MV-4-11 (cell line): Measurements from ENCODE around the gene SMARCD1.
"Not testable (repeated sequence)": the region's sequence is repeated elsewhere in the genome, so short reads cannot be mapped to it uniquely, and the experiment has no call there.

Experiments
- DNase-seq: peaks from one replicate; lab custom pipeline; 2025; lab: John Stamatoyannopoulos, UW

SMARCD1 gene

GRCh38 chr12:50077099-50077498 lies 8.0 kb upstream of the SMARCD1 start:
- no peak for DNase-seq

- no peak for DNase-seq
These were observed 6.9 kb upstream of the SMARCD1 start for GRCh38 chr12:50078281-50078680.

DNA sequence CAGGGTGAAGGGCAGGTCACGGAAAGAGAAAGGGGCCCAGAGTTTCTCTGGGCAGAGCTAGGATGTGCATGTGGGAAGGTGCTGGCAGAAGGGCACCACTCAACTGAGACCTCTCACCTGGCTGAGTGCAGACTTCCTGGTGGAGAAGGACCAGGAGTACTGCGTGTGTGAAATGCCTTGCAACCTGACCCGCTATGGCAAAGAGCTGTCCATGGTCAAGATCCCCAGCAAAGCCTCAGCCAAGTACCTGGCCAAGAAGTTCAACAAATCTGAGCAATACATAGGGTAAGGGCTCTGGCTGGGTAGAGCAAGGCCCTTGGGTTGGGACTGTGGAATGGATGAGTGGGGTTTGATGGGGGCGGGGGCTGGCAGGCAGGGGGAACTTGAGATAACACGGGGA lies 5.4 kb upstream of the SMARCD1 start:
- no peak for DNase-seq

DNA sequence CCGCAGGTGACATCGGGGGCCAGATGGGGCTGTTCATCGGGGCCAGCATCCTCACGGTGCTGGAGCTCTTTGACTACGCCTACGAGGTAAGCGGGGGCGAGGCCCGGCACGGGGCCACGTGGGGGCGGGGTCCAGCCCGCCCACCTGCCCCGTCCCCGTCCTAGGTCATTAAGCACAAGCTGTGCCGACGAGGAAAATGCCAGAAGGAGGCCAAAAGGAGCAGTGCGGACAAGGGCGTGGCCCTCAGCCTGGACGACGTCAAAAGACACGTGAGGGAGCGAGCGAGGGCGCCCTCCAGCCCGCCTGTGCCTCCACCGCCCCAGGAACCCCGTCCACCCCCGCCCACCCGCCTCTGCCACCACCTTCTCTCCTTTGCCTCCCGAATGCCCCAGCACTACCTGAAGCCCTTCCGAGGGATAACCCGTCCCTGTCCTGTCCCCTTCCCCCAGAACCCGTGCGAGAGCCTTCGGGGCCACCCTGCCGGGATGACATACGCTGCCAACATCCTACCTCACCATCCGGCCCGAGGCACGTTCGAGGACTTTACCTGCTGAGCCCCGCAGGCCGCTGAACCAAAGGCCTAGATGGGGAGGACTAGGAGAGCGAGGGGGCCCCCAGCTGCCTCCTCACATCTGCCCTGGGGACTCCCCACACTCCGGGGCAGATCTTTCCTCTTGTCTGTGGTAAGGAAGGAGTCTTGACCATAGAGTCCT lies 3.9 kb upstream of the SMARCD1 start:
- DNase-seq = no peak

- DNase-seq = peak; percentile 10
These were observed 2.5 kb upstream of the SMARCD1 start for GRCh38 chr12:50082644-50083043.

DNA sequence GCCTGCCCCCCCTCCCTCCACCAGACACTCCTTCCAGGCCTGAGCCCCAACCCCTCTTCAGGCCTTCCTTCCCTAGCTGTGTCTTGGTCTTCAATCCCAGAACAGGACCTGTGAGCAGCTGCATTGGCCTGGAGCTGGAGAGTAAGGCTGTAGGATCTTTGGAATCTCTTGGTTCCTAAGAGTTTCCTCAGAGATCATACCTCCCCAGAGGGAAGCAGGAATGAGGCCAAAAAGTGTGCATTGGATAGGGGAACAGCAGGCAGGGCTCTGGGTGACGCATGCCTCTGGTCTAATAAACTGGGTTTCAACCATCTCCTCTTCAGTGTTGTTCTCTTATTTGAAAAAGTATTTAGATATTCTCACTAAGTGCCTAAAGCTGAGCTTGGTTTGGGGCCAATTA lies 1.8 kb upstream of the SMARCD1 start:
- no peak for DNase-seq

DNA sequence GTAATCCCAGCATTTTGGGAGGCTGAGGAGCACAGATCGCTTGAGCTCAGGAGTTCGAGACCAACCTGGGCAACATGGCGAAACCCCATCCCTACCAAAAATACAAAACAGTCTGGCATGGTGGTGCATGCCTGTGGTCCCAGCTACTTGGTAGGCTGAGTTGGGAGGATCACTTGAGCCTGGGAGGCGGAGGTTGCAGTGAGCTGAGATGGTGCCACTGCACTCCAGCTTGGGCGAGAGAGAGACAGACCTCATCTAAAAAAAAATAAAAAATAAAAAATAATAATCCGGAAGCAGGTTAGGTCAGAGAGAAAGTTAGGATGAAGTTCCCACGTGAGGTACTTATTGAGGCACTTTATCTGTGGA lies 750 bp upstream of the SMARCD1 start:
- not testable (repeated sequence) for DNase-seq

DNA sequence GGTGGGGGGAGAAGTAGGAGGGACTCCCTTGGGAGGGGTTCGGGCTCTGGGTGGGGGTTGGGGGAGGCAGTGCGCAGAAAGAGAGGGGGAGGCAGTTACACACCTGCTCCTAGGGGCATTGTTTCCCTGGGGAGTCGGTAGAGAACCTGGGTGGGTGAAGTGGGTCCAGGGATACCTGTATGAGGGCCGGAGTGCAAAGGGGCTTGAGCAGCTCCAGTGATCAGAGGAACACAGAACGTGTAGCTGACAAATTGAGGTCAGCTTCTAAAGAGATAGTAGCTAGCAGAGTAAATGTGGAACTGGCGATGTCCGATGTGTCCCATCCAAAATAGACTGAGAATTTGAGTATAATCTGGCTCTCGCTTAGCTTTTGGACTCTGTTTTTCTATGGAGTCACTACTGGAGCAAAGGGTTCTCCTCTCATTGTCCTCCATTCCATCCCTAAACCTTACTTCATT lies 502 bp downstream of the SMARCD1 start:
- no peak for DNase-seq

GRCh38 chr12:50086148-50086547 lies 1.0 kb downstream of the SMARCD1 start:
- DNase-seq = no peak

- no peak for DNase-seq
These were observed 2.0 kb downstream of the SMARCD1 start for GRCh38 chr12:50087151-50087550.

GRCh38 chr12:50087995-50088394 lies 2.9 kb downstream of the SMARCD1 start:
- no peak for DNase-seq

- peak; percentile 51 for DNase-seq
These were observed 3.6 kb downstream of the SMARCD1 start for GRCh38 chr12:50088577-50089335.

- no peak for DNase-seq
These were observed 4.6 kb downstream of the SMARCD1 start for GRCh38 chr12:50089730-50090129.

DNA sequence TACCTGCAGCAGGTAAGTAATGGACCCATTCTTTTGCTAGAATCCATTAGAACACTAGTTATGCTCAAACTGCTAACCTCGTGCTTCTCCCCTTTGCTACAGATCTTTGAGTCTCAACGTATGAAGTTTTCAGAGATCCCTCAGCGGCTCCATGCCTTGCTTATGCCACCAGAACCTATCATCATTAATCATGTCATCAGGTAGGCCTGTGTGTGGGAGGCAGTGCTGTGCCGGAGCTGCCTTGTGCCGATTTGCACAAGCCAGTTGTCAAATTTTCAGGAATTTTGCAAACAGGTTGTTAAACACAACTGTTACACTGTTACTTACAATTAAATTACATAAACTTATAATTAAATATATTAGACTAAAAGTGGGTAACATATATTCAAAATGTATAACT lies 5.2 kb downstream of the SMARCD1 start:
- DNase-seq = no peak

DNA sequence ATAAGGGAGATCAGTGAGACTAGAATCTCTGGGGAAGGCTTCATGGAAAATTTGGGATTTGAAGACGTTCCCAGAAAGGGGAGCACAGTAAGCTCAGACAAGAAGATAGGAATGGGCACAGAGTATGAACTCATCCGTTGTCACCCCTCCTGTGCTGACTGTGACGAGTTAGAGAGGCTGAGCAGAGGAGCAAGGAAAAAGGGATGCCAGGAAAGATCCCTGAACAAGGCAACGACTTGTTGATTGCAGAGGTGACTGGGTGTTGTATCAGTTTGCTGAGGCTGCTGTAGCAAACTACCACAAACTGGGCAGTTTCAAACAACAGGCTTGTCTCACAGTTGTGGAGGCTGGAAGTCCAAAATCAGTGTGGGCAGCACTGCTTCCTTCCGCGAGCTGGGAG lies 12.8 kb downstream of the SMARCD1 start:
- DNase-seq = no peak

DNA sequence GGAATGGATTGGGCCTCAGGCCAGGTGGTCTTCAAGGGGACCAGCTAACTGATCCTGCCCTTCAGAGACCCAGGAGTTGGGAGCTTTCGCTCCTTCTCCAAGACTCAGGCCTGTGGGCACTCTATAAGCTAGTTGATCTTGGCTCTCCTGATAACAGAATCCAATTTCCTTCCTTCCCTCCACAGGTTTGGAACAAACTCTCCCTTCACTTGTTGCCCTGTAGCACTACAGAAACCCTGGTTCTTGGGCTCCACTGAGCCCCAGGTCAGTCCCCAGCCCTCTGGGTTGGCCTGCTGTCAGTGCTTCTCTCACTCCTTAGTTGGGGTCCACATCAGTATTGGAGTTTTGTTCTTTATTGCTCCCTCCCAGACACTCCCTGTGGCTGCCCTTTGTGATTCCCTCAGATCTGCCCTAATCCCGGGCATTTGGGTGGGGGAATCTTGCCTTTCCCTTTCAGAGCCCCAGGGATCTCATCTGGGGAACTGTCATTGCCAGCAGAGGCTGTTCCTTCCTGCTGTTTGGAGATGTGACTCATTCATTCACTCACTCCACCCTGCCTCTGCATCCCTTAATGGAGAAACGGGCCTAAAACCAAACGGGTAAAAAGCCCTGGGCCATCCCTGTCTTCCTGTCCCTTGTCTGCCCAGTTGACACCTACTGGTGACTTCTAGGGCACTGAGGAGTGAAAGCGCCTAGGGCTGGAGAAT lies 14.3 kb downstream of the SMARCD1 start:
- no peak for DNase-seq

DNA sequence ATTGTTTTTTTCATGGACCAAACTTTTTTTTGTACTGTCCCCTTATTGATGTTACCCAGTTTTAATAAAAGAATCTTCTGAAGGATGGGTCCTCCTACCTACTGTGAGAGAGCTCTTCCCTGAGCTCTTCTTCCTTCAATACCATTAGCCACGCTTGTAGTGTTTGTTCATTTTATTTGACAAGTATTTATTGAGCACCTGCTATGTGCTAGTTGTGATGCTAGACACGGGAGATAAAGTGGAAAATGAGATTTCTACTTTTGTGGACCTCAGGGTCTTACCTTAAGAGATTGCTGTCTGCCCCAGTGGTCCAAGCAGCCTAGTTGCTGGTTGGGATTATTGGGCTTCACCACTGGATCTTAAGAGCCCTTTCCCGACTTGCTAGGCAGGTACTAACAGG lies 15.4 kb downstream of the SMARCD1 start:
- DNase-seq = no peak

DNA sequence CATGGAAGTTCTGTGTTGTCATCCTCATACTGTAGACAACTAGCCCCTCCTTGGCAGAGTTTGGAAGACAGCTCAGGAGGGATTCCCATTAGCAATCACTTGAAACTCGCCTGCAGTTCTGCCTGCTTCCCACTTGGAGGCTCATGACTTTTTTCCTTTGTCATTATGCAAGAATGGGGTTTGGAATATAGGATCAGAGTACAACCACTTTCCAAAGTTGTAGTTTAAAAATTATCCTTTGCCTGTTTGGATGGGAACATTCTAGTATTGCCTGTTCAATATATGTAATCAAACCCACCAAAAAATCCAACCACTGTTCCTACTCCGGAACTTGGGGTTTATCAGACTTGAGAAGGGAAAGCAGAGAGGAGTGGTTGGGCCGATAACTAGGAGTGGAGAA lies 16.5 kb downstream of the SMARCD1 start:
- no peak for DNase-seq

DNA sequence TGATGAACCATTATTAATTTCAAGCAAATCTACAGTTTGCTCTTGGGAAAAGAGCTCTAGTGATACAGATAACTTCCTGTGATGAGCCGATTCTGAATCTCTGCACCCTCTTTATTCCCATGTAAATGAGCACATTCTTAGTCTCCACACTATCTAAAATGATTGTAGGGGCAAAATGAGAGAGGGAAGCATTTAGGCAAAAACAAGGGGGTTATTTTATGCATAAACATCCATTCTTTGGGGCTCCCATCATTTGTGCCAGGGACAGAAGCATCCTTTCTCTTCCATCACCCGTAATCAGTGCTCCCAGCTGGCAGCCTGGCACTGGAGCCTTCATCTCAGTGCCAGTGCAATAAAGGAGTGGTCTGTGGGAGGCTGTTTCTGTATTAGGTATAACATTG lies 17.0 kb downstream of the SMARCD1 start:
- no peak for DNase-seq

DNA sequence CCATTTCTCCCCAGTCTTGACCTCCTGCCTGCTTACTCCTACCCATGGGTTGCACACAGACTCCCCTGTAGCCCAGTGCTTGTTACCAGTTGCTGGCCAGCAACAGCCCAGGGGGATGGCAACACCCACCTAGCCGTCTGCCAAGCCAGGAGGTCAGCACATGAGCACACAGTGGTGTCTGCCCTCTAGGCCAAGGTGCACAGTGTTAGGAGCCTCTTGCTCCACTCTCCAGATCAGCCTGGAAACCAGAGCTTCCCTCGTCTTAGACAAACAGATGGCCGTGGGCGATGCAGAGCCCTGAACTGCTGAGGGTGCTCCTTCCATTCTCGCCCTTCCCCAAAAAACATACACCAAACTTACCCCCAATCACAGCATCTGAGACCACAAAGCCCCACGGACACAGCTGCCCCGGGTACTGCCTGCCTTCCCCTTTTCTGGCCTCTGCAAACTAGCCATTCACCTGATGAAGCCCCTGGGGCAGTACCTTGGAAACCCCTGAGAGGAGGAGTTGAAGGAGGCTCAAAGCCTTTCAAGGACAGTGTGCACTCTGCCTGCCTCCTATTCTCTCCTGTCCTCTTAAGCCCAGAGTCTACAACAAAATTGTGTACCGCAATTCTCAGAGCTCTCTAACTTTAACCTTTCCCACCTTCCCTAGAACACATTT lies 17.6 kb downstream of the SMARCD1 start:
- no peak for DNase-seq

DNA sequence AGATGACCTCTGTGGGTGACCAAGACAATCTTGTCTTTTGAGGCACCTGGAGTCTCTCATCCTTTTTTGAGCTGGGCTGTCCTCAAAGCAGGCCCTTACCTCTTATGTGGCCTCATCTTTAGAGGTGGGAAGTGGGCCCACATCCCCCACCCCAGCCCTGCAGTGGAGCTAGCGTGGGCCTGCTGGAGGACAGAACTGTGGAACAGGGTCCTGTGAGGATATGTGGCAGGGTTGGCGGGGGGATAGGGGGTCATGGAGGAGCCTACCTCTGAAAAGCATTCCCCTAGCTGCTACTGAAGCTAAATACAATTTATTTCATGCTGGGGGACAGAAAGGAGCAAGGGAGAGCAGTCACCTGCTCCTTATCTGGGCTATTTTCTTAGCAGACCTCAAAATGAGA lies 18.2 kb downstream of the SMARCD1 start:
- DNase-seq = no peak

- no peak for DNase-seq
These were observed 18.7 kb downstream of the SMARCD1 start, which contains the start of gene GPD1 for GRCh38 chr12:50103767-50104321. Gene GPD1 (plus strand): TSS chr12:50104008. CDS start chr12:50104051, 43 bp downstream.
